GM10266 (cell line): ENCODE measurements around the gene OR5A2.
"Not testable (repeated sequence)": the region's sequence is repeated elsewhere in the genome, so short reads cannot be mapped to it uniquely, and the experiment has no call there.

ENCODE experiments used
- DNase-seq: peaks from one replicate; pipeline ENCODE4 v3.0.0; 2012; ENCODE audit errors: extremely low spot score
- TF ChIP-seq, protein P1 (sequence below): IDR thresholded peaks from 2 replicates; pipeline ENCODE4 v1.5.1; 2012; ENCODE audit warnings: mild to moderate bottlenecking, low read depth; ENCODE audit not compliant: control insufficient read depth, insufficient read depth; ENCODE audit errors: missing control alignments

The OR5A2 gene

GRCh38 chr11:59380263-59381059 lies 45.8 kb downstream of the OR5A2 start:
- TF ChIP-seq, protein P1, sequence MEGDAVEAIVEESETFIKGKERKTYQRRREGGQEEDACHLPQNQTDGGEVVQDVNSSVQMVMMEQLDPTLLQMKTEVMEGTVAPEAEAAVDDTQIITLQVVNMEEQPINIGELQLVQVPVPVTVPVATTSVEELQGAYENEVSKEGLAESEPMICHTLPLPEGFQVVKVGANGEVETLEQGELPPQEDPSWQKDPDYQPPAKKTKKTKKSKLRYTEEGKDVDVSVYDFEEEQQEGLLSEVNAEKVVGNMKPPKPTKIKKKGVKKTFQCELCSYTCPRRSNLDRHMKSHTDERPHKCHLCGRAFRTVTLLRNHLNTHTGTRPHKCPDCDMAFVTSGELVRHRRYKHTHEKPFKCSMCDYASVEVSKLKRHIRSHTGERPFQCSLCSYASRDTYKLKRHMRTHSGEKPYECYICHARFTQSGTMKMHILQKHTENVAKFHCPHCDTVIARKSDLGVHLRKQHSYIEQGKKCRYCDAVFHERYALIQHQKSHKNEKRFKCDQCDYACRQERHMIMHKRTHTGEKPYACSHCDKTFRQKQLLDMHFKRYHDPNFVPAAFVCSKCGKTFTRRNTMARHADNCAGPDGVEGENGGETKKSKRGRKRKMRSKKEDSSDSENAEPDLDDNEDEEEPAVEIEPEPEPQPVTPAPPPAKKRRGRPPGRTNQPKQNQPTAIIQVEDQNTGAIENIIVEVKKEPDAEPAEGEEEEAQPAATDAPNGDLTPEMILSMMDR, result no peak
- peak; percentile 20 for DNase-seq

DNA sequence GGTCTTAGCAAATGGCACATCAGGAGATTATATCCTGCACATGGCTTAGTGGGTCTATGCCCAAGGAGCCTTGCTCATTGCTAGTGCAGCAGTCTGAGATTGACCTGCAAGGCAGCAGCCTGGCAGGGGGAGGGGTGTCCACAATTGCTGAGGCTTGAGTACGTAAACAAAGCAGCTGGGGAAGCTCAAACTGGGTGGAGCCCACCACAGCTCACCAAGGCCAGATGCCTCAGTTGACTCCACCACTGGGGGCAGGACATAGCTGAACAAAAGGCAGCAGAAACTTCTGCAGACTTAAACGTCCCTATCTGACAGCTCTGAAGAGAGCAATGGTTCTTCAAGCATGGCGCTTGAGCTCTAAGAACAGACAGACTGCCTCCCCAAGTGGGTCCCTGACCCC lies 53.9 kb downstream of the OR5A2 start:
- not testable (repeated sequence) for DNase-seq

DNA sequence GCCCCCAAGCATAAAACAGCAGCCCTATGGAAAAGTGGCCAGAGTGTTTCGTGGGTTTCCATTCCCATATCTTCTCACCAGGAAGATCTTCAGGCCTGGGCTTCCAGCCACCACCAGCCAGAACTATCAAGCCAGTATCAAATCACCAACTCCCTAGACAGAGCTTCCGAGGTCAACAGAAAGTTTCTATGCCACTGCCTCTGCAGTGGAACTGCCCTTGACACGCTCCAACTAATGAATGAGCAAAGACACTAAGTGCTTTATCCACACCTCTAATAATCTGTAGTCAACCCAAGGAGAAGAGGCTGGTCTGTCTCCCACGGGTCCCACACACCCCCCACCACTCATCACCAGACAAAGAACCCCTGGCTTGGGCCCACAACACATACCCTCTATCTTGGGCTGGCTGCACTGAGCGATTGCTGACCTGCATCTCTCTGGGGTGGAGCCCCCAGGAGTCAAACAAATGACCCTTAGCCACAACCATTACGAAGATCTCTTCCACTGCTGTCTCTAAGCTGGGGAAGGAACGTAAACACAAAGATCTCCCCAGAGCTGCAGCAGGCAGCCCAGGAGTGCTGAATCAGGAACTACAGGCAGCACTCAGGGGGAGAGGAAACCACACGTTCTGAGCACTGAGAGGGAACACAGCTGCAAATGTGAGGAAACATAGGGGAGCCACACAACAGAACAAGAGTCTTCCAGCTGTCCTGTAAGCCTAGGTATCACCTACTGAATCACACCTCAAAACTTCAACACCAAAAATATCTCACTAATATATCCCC lies 57.8 kb downstream of the OR5A2 start:
- no peak for DNase-seq
- TF ChIP-seq, protein P1, result no peak
